GM12878 (cell line): Measurements from ENCODE around the gene SLC25A26. TPM values are rescaled to one million over a fixed set of nuclear protein-coding genes. Genes with fewer than 3 reads are reported as not detected.

Experiments
- ATAC-seq: fragments of 200-7000 bp; cut with Tn5 transposase; 3 replicates; pipeline ENCODE4 v1.9.1; 2020; ENCODE audit warnings: mild to moderate bottlenecking, moderate library complexity
- BruUV-seq: library from RNA; stranded (reverse); fragments of 400-500 nt; replicated peaks from 2 replicates; lab custom pipeline; 2021; lab: Mats Ljungman, UMichigan
- CTCF ChIA-PET: fragments of 300-600 bp; sonication (Branson Sonifier 250); formaldehyde crosslinking; extraction: SDS; loops from one replicate; lab custom pipeline; 2021; ENCODE audit warnings: inconsistent platforms; lab: Yijun Ruan, JAX
- POLR2A ChIA-PET: fragments of 350-600 bp; formaldehyde crosslinking; extraction: SDS; loops from one replicate; lab custom pipeline; 2021; ENCODE audit warnings: inconsistent platforms; lab: Charles Lee
- RAD21 ChIA-PET: fragments of 300-600 bp; sonication (Branson Sonifier 250); formaldehyde crosslinking; loops from one replicate; lab custom pipeline; 2023; ENCODE audit warnings: antibody characterized with exemption; ENCODE audit not compliant: unreplicated experiment; lab: Charles Lee
- SMC1A ChIA-PET: fragments of 300-600 bp; sonication (Branson Sonifier 250); formaldehyde crosslinking; loops from one replicate; lab custom pipeline; 2023; ENCODE audit not compliant: unreplicated experiment, uncharacterized antibody; lab: Charles Lee
- DNase-seq: peaks from one replicate; pipeline ENCODE4 v3.0.0-alpha.2; 2011; ENCODE audit warnings: low read depth, low spot score
- FAIRE-seq: peaks from 3 replicates; lab custom pipeline; 2011; peaks lifted over from hg19 to GRCh38; lab: Jason Lieb, UNC
- H2AFZ ChIP-seq: 2 replicates; pipeline ENCODE4 v1.6.0; 2011; ENCODE audit warnings: low read depth, low read length, control low read depth; ENCODE audit not compliant: control insufficient read depth
- H3K27ac ChIP-seq: 2 replicates; pipeline ENCODE4 v1.5.1; 2011; ENCODE audit warnings: control low read depth; ENCODE audit not compliant: control insufficient read depth, insufficient read depth
- H3K27me3 ChIP-seq, 2 experiments: replicated peaks in 1 of 2; 2 replicates each; pipeline versions ENCODE4 v1.6.0 to v1.6.1; 2011; ENCODE audit warnings: low read length in 1 of 2; ENCODE audit not compliant: control insufficient read depth in 2 of 2, insufficient read depth in 2 of 2
- H3K36me3 ChIP-seq, 2 experiments: 2 replicates each; pipeline ENCODE4 v1.5.1; 2011; ENCODE audit warnings: low read length in 1 of 2; ENCODE audit not compliant: control insufficient read depth in 2 of 2, insufficient read depth in 2 of 2
- H3K4me1 ChIP-seq: 2 replicates; pipeline ENCODE4 v1.6.1; 2011; ENCODE audit warnings: mild to moderate bottlenecking, low read length, moderate library complexity, mixed read lengths; ENCODE audit not compliant: control insufficient read depth, insufficient read depth
- H3K4me2 ChIP-seq: 2 replicates; pipeline ENCODE4 v1.6.0; 2011; ENCODE audit warnings: control low read depth; ENCODE audit not compliant: control insufficient read depth, insufficient read depth
- H3K4me3 ChIP-seq: fragments of 200-600 bp; sonication (generic); 2 replicates; pipeline ENCODE4 v1.5.1; 2016
- H3K79me2 ChIP-seq: 2 replicates; pipeline ENCODE4 v1.6.0; 2011; ENCODE audit warnings: low read length; ENCODE audit not compliant: control insufficient read depth, insufficient read depth
- H3K9ac ChIP-seq: 2 replicates; pipeline ENCODE4 v1.8.0; 2011; ENCODE audit warnings: low read length, control low read depth, mixed read lengths; ENCODE audit not compliant: control insufficient read depth, insufficient read depth
- H3K9me3 ChIP-seq: replicated peaks from 3 replicates; pipeline ENCODE4 v1.5.1; 2011; ENCODE audit warnings: mild to moderate bottlenecking, low read length; ENCODE audit not compliant: control insufficient read depth, insufficient read depth
- H4K20me1 ChIP-seq: 2 replicates; pipeline ENCODE4 v1.6.0; 2011; ENCODE audit not compliant: control insufficient read depth, insufficient read depth
- BACH1 ChIP-seq: fragments of 450-650 bp; IDR thresholded peaks from 2 replicates; pipeline ENCODE4 v1.6.1; 2017; ENCODE audit warnings: mild to moderate bottlenecking, borderline replicate concordance
- MTA2 ChIP-seq: fragments of 450-650 bp; IDR thresholded peaks from 2 replicates; pipeline ENCODE4 v1.6.1; 2016; ENCODE audit warnings: low read depth, mild to moderate bottlenecking, moderate library complexity
- NR2F1 ChIP-seq: fragments of 450-650 bp; conservative IDR thresholded peaks from 2 replicates; pipeline ENCODE4 v1.6.1; 2017; ENCODE audit warnings: mild to moderate bottlenecking
- SREBF2 ChIP-seq: IDR thresholded peaks from 2 replicates; pipeline ENCODE4 v1.6.1; 2012; ENCODE audit warnings: mild to moderate bottlenecking, low read length
- SUZ12 ChIP-seq: fragments of 200-600 bp; sonication (generic); IDR thresholded peaks from one replicate; pipeline ENCODE4 v1.6.1; 2018; ENCODE audit warnings: antibody characterized with exemption, mild to moderate bottlenecking; ENCODE audit not compliant: unreplicated experiment
- TAF1 ChIP-seq: IDR thresholded peaks from 2 replicates; pipeline ENCODE4 v1.6.1; 2011; ENCODE audit warnings: mild to moderate bottlenecking, low read depth, low read length, borderline replicate concordance
- WGBS: methylation state at CpG from one replicate; pipeline ENCODE4 v1.1.6; 2016; ENCODE audit warnings: low lambda C conversion rate; ENCODE audit not compliant: insufficient replicate concordance, insufficient coverage; ENCODE audit errors: missing lambda C conversion rate; 5-methylcytosine and 5-hydroxymethylcytosine counted together
- in situ Hi-C: fragments of 300-500 bp; cut with MboI; formaldehyde crosslinking; loops from 9 replicates; pipeline ENCODE4 v1.14.3; 2018; ENCODE audit warnings: mixed read lengths
- intact Hi-C: fragments of 100-400 bp; cut with micrococcal nuclease; formaldehyde crosslinking; loops from one replicate; pipeline ENCODE4 v1.14.2; 2022; ENCODE audit not compliant: unreplicated experiment
- polyA plus RNA-seq, 11 experiments: library from polyadenylated mRNA; depleted of rRNA in 4 of 11; unstranded in 6 of 11; stranded (reverse) in 5 of 11; fragments of >200 nt; fragmentation: Nextera tagmentation in 4 of 11; fragmentation: Illumina TruSeq in 1 of 11; extraction: Ambion mirVana in 4 of 11; extraction: Trizol in 1 of 11; gene quantifications; 1 replicate in 1 of 11; 2 replicates in 10 of 11; pipeline versions ENCODE4 v1.2.1 to v1.2.3, GENCODE V29; 2011 to 2016; ENCODE audit warnings: inconsistent platforms in 2 of 11, missing spikeins in 2 of 11, low read depth in 1 of 11
- total RNA-seq, 4 experiments: library from RNA; depleted of rRNA in 3 of 4; stranded (reverse); fragments of >200 nt in 3 of 4; fragmentation: Illumina TruSeq in 1 of 4; extraction: Trizol in 1 of 4; gene quantifications; 2 replicates each; pipeline versions ENCODE4 v1.2.1 to v1.2.3, GENCODE V29; 2013 to 2021
- TF ChIP-seq, protein P1 (sequence below): IDR thresholded peaks from 2 replicates; pipeline ENCODE4 v1.6.1; 2012; ENCODE audit warnings: mild to moderate bottlenecking, low read depth, low read length
- TF ChIP-seq, protein P2 (sequence below): fragments of 450-650 bp; formaldehyde crosslinking; IDR thresholded peaks from 2 replicates; pipeline ENCODE4 v1.5.0; 2022; ENCODE audit warnings: mild to moderate bottlenecking, missing genetic modification characterization

Gene SLC25A26
- total and polyA plus RNA-seq, 10 of the 15 experiments (the other 5 are each of a cell fraction or from before 2014, with no cell fraction given) = 14.6 to 49.7 (median 24.9) TPM

DNA sequence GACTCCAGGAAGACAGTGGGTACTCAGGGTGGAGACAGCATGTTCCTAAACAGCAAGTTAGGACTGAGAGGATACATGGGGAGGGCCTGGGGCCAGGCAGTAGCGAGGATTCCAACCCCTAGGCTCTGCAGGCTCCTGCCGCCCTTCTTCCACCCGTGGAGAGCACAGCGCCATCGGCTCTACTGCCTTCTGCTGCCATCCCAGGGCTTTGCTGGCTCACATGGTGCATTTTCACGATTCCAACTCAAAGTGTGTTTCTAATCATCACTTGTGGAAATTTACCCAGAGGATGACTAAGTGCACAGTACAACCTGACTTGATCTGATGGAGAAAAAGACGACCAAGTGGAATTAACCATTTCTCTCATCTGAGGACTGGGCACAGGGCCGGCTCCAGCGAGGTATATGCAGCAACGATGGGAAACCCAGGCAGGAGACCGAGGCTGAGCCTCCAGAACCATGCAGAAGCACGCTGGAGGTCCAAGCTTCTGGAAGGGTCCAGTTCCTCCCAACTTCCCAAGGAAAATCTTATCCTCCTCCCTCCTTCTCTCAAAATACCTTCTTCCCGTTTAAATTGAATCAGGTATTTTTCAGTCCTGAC, 175.5 kb downstream of the SLC25A26 start:
- ATAC-seq (no peak), FAIRE-seq (no peak), DNase-seq (no peak)
- in situ Hi-C loops (no loop called here), intact Hi-C loops (no loop called here)
- no peak for TF ChIP-seq TAF1
- RAD21 ChIA-PET = no interaction called here
- Histone ChIP-seq H3K9ac (no peak overlapping the region), H3K9me3 (no peaks in the 10 kb centered on the region), H3K36me3 (no peaks in the 10 kb centered on the region; a peak in 2 of 4 replicates), H3K27me3 (no peaks in the 10 kb centered on the region), H3K27ac (no peak overlapping the region), H3K79me2 (no peaks in the 10 kb centered on the region), H3K4me1 (peaks cover 10% of the 10 kb centered on the region), H3K4me2 (no peak overlapping the region), H3K4me3 (no peak overlapping the region), H2AFZ (no peak overlapping the region), H4K20me1 (no peaks in the 10 kb centered on the region)
- BruUV-seq = no TSS peak
- 73% methylated on average over 13 of the region's 13 CpGs for WGBS
- CTCF ChIA-PET = interaction anchor here (1.8 kb wide), 1 partner anchor 17 kb away, joined by 8 read pairs; no protein-coding TSS in a partner anchor
- POLR2A ChIA-PET = no interaction called here
- SMC1A ChIA-PET = interaction anchor here (1.1 to 1.7 kb wide), 2 partner anchors 11 to 71 kb away, joined by 3 read pairs; no protein-coding TSS in a partner anchor

DNA sequence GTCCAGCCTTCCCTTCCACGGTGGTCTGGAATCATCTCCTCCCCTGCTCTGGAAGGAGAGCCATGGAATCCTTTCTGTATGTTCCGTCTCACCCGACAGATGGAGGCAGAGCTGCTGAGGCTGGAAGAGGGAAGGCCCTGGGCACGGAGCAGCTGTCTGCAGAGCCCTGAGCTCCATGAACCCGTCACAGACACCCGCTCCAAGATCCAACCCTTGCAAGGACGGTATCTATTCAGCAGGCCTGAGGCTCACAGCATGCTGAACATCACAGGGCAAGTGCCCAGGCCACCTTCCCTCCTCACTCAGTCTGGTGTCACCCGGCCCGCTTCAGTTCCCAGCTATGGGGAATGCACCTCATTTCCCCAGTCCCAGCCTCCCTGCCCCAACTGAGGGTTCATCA, 176.1 kb downstream of the SLC25A26 start:
- intact Hi-C loops (no loop called here), in situ Hi-C loops (no loop called here)
- Histone ChIP-seq H3K79me2 (no peaks in the 10 kb centered on the region), H3K27ac (no peak overlapping the region), H3K4me3 (no peak overlapping the region), H3K27me3 (no peaks in the 10 kb centered on the region), H3K9ac (no peak overlapping the region), H2AFZ (no peak overlapping the region), H3K36me3 (no peaks in the 10 kb centered on the region; a peak in 2 of 4 replicates), H3K9me3 (no peaks in the 10 kb centered on the region), H3K4me2 (no peak overlapping the region), H3K4me1 (peaks cover 10% of the 10 kb centered on the region), H4K20me1 (no peaks in the 10 kb centered on the region)
- ATAC-seq (no peak), DNase-seq (no peak), FAIRE-seq (no peak)
- WGBS = 72% methylated on average over 9 of the region's 9 CpGs
- BruUV-seq = no TSS peak
- CTCF ChIA-PET = interaction anchor here (0.8 to 1.9 kb wide), 4 partner anchors 11 to 525 kb away, joined by 3 to 17 read pairs (median 6); no protein-coding TSS in a partner anchor
- RAD21 ChIA-PET = no interaction called here
- SMC1A ChIA-PET = interaction anchor here (1.1 to 1.7 kb wide), 2 partner anchors 11 to 70 kb away, joined by 3 read pairs; no protein-coding TSS in a partner anchor
- POLR2A ChIA-PET = interaction anchor here (0.6 kb wide), 1 partner anchor 11 kb away, joined by 3 read pairs; no protein-coding TSS in a partner anchor
- TF ChIP-seq, protein P1, sequence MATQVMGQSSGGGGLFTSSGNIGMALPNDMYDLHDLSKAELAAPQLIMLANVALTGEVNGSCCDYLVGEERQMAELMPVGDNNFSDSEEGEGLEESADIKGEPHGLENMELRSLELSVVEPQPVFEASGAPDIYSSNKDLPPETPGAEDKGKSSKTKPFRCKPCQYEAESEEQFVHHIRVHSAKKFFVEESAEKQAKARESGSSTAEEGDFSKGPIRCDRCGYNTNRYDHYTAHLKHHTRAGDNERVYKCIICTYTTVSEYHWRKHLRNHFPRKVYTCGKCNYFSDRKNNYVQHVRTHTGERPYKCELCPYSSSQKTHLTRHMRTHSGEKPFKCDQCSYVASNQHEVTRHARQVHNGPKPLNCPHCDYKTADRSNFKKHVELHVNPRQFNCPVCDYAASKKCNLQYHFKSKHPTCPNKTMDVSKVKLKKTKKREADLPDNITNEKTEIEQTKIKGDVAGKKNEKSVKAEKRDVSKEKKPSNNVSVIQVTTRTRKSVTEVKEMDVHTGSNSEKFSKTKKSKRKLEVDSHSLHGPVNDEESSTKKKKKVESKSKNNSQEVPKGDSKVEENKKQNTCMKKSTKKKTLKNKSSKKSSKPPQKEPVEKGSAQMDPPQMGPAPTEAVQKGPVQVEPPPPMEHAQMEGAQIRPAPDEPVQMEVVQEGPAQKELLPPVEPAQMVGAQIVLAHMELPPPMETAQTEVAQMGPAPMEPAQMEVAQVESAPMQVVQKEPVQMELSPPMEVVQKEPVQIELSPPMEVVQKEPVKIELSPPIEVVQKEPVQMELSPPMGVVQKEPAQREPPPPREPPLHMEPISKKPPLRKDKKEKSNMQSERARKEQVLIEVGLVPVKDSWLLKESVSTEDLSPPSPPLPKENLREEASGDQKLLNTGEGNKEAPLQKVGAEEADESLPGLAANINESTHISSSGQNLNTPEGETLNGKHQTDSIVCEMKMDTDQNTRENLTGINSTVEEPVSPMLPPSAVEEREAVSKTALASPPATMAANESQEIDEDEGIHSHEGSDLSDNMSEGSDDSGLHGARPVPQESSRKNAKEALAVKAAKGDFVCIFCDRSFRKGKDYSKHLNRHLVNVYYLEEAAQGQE = no peak
- TF ChIP-seq MTA2 (no peak), BACH1 (no peak), SREBF2 (no peak), SUZ12 (no peak), NR2F1 (no peak)
- TF ChIP-seq, protein P2, sequence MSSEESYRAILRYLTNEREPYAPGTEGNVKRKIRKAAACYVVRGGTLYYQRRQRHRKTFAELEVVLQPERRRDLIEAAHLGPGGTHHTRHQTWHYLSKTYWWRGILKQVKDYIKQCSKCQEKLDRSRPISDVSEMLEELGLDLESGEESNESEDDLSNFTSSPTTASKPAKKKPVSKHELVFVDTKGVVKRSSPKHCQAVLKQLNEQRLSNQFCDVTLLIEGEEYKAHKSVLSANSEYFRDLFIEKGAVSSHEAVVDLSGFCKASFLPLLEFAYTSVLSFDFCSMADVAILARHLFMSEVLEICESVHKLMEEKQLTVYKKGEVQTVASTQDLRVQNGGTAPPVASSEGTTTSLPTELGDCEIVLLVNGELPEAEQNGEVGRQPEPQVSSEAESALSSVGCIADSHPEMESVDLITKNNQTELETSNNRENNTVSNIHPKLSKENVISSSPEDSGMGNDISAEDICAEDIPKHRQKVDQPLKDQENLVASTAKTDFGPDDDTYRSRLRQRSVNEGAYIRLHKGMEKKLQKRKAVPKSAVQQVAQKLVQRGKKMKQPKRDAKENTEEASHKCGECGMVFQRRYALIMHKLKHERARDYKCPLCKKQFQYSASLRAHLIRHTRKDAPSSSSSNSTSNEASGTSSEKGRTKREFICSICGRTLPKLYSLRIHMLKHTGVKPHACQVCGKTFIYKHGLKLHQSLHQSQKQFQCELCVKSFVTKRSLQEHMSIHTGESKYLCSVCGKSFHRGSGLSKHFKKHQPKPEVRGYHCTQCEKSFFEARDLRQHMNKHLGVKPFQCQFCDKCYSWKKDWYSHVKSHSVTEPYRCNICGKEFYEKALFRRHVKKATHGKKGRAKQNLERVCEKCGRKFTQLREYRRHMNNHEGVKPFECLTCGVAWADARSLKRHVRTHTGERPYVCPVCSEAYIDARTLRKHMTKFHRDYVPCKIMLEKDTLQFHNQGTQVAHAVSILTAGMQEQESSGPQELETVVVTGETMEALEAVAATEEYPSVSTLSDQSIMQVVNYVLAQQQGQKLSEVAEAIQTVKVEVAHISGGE (CRISPR knock-in tag) = no peak
